GM21423 (cell line): ENCODE results near the gene WDCP.
"Not testable (repeated sequence)": the region's sequence is repeated elsewhere in the genome, so short reads cannot be mapped to it uniquely, and the experiment has no call there.

ENCODE experiments used
- ATAC-seq: cut with Tn5 transposase; IDR thresholded peaks from one replicate; pipeline ENCODE4 v1.9.1; 2021; ENCODE audit warnings: mild to moderate bottlenecking, moderate library complexity; ENCODE audit not compliant: unreplicated experiment

WDCP gene, protein sequence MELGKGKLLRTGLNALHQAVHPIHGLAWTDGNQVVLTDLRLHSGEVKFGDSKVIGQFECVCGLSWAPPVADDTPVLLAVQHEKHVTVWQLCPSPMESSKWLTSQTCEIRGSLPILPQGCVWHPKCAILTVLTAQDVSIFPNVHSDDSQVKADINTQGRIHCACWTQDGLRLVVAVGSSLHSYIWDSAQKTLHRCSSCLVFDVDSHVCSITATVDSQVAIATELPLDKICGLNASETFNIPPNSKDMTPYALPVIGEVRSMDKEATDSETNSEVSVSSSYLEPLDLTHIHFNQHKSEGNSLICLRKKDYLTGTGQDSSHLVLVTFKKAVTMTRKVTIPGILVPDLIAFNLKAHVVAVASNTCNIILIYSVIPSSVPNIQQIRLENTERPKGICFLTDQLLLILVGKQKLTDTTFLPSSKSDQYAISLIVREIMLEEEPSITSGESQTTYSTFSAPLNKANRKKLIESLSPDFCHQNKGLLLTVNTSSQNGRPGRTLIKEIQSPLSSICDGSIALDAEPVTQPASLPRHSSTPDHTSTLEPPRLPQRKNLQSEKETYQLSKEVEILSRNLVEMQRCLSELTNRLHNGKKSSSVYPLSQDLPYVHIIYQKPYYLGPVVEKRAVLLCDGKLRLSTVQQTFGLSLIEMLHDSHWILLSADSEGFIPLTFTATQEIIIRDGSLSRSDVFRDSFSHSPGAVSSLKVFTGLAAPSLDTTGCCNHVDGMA

DNA sequence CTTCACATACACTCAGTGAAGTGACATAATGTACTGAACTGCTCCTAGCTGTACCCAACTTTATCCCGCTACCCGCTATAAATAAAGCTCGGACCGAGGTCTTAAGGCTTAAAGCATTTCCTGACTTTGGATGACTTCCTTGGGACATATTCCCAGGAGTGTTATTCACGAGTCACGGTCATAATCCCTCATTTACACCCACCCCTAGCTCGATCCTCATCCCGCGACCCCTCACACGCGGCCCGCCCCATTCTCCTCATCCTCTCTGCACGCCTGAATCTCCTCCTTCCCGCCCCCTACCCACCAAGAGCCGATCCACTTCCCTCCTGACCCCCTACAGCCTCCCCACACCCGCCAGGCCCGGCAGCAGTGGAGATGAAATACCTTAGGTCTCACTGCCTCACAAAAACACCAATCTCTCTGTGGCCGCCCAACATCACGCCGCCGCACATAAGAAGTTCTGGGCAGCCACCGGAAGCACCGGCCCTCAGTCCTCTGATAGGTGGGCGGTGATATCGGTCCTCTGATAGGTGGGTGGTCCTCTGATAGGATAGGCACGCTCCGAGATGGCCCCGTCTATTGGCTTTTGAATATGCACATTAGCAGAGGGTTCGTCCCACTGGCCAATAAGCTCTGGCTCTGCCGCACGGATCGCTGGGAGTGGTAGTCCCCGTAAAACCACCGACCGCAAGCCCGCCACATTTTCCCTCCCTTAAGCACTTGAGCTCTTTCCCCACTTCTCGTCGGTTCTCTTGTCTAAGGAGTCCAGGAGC, at the start of gene WDCP:
Gene WDCP, minus strand, starts transcription at position 462 of the 773 bp plus-strand sequence. CDS start 7,897 bp downstream, outside the sequence.
- peak; percentile 100 for ATAC-seq

DNA sequence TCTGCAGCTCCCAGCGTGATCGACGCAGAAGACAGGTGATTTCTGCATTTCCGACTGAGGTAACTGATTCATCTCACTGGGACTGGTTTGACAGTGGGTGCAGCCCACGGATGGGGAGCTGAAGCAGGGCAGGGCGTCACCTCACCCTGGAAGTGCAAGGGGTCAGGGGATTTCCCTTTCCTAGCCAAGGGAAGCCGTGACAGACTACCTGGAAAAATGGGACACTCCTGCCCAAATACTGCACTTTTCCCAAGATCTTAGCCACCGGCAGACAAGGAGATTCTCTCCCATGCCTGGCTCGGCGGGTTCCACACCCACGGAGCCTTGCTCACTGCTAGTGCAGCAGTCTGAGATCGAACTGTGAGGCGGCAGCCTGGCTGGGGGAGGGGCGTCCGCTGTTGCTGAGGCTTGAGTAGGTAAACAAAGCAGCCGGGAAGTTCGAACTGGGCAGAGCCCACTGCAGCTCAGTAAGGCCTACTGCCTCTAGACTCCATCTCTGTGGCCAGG, 48.0 kb upstream of the WDCP start:
- ATAC-seq: not testable (repeated sequence)

DNA sequence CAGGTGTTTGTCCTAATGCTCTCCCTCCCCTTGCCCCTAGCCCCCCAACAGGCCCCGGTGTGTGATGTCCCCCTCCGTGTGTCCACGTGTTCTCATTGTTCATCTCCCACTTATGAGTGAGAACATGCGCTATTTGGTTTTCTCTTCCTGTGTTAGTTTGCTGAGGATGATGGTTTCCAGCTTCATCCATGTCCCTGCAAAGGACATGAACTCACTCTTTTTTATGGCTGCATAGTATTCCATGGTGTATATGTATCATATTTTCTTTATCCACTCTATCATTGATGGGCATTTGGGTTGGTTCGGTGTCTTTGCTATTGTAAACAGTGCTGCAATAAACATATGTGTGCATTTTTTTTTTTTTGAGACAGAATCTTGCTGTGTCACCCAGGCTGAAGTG, 46.1 kb upstream of the WDCP start:
- ATAC-seq: not testable (repeated sequence)

DNA sequence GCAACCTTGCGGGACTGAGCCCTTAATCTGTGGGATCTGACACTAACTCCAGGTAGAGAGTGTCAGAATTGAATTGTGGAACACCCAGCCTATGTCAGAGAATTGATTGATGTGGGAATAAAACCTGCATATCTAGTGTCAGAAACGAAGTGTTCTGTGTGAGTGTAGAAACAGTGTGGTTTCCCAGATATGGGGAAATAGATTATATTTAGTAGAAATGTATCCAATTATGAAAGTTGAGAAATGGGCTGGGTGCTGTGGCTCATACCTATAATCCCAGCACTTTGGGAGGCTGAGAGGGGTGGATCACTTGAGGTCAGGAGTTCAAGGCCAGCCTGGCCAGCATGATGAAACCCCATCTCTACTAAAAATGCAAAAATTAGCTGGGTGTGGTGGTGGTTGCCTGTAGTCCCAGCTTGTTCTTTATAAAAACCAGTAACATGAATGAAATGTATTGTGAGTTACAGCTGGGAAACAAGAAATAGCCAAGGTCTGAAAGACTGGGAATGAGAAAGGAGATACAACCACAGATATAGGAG, 41.7 kb upstream of the WDCP start:
- no peak for ATAC-seq

DNA sequence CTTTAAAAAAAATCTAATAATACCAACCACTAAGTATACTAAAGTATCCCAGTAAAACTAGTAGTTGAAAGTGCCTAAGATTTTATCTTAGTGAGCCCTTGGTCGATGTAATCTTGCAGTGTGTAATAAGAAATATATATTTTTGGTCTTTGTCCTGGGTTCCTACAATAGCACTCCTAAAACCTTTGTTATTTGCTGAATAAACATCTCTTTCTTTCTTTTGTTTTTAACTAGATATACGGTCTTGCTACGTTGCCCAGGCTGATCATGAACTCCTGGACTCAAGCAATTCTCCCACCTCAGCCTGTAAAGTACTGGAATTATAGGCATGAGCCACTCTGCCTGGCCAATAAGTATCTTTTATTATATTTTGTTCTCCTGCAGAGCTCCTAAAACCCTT, 39.8 kb upstream of the WDCP start:
- no peak for ATAC-seq

DNA sequence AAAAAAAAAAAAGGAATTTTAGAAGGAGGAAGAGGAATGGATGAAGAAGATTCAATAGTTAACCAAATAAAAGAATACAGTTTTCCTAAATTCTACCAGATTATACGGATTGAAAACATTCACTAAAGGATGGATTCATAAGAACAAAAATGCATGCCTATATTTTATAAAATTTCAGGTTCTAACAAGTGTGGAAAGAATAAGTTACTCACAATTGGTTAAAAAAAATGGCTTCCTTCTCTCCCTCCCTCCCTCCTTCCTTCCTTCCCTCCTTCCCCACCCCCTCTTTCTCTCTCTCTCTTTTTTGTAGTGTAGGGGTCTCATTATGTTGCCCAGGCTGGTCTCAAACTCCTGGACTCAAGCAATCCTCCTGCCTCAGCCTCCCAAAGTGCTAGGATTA, 39.0 kb upstream of the WDCP start:
- ATAC-seq: no peak

DNA sequence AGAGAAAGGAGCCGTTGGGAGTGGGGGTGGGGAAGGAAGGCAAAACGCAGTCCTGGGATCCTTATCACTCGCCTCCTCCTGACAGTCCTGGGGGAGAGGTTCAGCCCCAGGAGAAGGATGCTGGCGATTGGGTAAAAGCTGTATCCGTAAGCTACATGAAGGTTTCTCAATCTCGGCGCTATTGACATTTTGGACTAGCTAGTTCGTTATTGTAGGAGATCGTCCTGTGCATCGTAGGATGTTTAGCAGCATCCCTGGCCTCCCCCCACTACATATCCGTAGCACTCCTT, 38.0 kb upstream of the WDCP start:
- ATAC-seq: no peak

DNA sequence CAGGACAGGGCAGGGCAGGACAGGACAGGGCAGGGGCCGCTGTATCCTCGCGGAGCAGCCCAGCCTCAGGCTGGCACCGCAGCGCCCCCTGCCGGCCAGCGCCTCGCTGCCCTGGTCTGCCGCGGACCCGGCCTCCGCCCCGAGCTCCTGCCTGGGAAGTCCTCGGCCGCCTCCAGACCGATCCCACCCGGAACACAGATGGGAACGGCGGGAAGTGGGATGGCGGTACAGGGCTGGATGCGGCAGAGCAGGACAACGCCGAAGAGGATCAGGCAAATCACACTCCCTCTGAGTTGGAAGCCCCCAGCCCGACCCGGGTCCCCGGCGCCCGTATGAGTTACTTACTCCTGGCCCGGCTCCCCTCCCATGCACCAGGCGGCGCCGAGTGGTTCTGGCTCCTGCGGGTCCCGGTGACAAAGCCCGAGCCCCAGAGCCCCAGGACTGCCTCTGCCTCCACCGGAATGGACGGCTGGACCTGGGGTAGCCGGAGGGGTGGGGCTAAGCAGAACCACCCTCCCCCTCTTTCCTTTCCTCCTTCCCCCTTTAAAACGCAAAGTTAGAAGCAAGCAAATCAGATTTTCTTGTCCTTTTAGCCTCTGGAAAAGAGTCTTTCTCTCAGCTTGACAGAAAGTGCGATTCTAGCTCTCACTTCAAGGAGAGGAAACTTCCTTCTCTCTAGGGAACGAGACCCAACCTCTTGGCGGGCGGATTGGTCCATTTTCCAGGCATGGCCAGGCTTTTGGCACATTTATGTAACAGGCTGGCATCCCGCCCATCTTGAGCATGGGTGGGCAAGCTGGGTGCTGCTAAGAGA, 37.4 kb upstream of the WDCP start, which contains the start of gene TP53I3:
Gene TP53I3, minus strand, starts transcription at position 449 of the 814 bp plus-strand sequence. CDS start 508 bp downstream, outside the sequence.
- ATAC-seq: peak; percentile 75

DNA sequence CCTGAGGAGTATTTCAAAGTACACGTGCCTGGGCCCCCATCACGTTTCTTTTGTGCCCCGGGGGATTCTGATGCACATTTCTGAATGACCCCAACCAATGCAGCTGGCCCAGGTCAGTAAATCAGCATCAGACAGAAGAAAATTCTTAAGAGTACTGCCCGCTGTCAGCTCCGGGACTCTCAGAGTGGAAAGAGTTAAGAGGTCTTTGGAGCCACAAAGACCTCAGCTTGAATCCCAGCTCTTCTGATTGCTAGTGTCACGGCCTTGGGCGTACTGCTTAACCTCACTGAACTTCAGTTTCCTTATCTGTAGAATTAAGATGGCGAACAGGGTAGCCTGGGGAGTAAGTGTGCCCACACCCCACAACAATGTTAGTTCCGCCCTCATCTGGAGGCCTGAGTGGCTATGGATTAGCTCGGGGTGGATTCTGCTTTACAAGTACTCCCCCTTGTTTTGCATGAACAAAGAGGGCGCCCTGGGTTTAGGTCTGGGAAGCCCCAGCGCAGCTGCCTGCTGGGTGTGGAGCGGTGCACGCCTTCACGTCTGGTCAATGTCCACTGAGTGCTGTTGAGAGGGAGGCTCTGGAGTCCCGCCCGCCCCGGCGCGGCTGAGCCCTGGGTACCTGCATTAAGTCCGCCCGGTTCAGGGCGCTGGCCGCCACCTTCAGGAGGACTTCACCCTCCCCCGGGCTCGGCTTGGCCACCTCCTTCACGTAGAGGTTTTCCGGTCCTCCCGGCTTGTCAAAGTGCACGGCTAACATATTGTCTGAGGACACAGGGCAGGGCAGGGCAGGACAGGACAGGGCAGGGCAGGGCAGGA, 36.6 kb upstream of the WDCP start:
- ATAC-seq: peak; percentile 74

DNA sequence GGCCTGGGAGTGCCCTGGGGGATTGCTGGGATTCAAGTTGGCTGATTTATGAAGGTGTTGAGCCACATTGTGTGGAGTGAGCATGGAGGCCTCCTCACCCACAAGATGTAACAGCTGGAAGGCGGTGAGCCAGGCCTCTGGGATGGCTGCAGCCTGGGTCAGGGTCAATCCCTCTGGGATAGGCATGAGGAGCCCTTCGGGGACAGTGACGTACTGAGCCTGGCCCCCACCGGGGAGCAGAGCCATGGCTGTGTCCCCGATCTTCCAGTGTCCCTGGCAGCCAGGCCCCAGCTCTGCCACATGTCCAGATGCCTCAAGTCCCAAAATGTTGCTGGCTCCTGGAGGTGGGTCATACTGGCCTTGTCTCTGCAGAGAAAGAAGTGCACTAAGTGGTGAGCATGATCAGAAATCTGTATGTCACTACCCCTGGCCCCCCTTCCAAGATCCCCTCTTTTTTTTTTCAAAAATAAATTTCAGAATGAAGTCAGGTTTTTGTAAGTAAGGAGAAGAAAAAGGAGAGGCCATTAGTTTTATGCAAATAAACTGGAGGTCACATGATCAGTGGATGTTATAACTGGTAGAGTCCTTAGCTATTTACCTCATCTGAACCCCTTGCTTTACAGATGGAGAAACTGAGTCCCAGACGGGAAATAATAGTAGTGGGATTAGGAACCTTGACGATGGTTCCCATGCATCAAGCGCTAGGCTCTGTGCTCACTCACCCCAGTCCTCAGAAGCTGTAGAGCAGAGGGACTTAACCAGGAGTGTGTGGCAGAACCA, 35.8 kb upstream of the WDCP start:
- ATAC-seq: no peak

DNA sequence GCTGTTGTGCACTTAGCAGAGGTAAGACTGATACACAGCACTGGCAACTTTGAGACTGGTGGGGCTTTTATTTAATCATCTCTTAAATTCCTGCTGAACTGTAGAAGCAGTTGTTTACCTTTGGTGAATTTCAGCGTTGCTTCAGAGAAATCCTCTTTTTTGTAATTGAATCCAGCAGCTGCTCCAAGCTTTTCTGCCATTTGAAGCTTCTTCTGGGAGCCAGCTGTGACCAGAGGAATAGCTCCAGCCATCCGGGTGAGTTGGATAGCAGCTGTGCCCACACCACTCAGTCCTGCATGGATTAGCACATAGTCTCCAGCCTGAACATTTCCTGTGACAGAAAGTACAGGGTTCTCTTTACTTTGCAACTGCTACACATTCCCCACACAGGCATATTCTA, 33.5 kb upstream of the WDCP start:
- ATAC-seq: no peak

DNA sequence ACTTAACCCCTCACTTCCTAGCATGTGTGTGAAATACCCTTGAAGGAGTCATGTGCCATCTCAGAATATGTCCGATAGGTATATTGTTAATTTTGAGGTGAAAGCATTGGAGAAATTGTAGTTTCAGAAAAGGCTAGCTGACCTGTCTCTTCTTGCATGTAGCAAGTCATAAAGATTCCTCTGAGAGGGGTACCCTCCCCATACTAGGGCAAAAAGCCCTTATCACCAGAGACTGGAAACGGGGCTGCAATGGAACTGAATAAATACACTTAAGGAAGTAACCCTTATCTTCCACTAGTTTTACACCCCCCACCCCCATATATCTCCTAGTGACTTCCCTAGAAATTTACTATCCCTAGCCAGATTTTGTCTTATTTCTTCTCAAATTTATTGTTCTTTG, 30.7 kb upstream of the WDCP start:
- ATAC-seq: no peak

DNA sequence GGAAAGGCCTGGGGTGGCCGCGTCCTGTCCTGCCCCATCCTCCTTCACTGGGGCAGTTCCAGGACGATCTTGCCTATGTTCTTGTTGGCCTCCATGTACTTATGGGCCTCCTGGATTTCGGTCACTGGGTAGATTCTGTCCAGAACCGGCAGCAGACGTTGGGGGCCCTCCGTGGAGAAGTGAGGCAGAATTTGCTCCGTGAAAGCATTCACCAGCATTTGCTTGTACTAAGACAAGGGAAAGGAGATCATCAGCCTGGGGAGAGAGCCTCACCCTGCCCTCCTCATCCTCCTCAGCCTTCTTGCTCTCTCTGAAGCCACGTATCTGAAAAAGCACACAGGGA, 30.3 kb upstream of the WDCP start:
- no peak for ATAC-seq

DNA sequence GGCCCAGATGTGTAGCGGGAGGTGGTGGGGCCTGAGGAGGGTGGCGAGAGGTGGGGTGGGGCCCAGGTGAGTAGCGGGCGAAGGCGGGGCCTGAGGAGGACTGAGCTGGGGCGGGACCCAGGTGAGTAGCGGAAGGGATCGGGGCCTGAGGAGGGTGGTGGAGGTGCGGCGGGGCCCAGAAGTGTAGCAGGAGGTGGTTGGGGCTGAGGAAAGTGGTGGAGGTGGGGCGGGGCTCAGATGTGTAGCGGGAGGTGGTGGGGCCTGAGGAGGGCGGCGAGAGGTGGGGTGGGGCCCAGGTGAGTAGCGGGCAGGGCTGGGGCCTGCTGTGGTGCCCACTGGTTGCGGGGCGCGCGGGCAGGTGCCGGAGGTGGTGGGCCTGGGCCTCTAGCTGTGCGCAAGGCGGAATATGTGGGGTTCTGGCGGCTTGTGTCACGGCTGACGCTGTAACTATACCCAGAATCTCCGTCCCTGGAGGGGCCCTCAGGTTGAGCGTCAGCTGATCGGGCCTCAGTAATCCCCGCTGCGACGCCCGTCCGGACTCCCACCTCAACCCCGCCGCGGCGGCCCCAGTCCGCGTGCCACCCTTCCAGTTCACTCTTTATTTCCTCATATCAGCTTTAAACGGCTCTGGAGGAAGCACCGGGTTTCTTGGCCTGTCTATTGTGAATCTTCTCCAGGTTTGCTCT, 29.8 kb upstream of the WDCP start:
- ATAC-seq: no peak

DNA sequence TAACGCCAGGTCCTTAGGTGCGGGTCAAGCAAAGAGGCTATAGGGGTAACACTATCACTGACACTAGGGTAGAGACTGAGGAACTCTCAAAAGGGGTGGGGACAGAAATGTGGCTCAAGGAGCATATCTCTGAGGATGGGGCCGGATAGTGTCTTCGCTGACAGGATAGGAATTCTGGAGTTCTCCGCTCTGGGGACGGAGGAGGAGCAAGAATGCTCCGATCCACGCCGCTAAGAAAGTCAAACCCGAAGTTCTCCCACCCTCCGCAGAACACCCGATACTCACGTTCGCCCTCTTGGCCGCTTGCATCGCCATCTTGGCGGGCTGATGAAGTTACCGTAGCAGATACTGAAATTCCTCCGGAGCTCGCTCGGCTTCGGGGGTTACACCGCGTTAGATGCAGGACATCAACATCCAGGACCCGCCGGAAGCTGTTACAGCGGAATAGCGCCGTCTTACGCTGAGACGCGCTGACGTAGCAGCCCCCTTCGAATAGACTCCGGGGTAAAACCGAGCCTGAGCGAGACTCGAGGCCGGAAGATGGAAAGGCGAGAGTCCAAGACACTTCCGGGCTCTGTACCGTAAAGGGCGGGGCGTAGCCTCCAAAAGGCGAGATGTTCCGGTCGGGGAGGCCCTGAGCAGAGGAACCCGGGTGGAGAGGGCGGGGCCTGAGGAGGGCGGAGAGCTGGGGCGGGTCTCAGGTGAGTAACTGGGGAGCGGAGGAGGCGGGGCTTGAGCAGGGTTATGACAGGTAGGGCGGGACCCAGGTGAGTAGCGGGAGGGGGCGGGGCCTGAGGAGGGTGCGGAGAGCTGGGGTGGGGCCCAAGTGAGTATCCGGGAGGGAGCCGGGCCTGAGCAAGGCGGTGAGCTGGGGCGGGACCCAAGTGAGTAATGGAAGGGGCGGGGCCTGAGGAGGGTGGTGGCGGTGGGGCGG, 29.0 kb upstream of the WDCP start, which contains the start of gene SF3B6:
Gene SF3B6, minus strand, starts transcription at position 412 of the 934 bp plus-strand sequence. Its CDS starts 97 bp downstream, at position 315.
- peak; percentile 96 for ATAC-seq

DNA sequence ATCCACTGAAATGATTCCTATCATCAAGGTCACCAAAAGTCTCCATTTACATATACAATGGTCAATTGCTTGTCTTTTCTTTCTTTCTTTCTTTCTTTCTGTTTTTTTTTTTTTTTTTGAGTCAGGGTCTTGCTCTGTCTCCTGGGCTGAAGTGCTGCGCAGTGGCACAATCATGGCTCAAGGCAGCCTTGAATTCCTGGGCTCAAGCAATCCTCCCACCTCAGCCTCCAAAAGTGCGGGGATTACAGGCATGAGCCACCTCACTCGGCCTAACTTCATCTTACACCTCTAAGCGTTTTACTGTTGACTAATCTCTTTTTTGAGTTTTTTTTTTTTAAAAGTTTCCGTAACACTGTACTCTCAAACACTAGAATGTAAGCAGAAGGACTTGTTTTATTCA, 28.1 kb upstream of the WDCP start:
- no peak for ATAC-seq

DNA sequence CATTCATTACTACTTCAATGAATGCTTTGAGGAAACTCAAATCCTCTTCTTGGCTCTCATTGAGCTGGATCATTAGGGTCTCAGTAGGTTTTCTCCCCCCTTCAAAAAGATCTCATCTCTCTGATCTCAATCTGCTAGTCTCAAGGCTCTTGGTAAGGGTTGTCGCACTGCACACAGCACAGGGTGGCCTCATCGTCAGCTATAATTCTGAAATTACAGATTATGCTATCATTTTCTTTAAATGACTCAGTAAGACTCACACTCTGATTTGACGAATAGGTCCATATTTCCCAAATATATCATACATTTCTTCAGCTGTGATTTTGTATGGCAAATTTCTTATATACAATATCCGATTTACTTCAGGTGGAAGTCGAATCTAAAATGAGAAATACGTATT, 26.6 kb upstream of the WDCP start:
- no peak for ATAC-seq
